Neuron (in vitro differentiated cells): ENCODE results near the gene TRAF1.

Experiments used
- H2AFZ ChIP-seq: one replicate; pipeline ENCODE4 v1.6.1; 2013; ENCODE audit warnings: low read depth, mild to moderate bottlenecking, inconsistent platforms, low read length, moderate library complexity
- H3K27me3 ChIP-seq: one replicate; pipeline ENCODE4 v1.6.1; 2013; ENCODE audit warnings: low read length; ENCODE audit not compliant: insufficient read depth
- H3K36me3 ChIP-seq: one replicate; pipeline ENCODE4 v1.6.1; 2013; ENCODE audit warnings: low read length; ENCODE audit not compliant: insufficient read depth
- H3K4me1 ChIP-seq: one replicate; pipeline ENCODE4 v1.6.1; 2013; ENCODE audit warnings: low read length; ENCODE audit not compliant: insufficient read depth
- H3K4me3 ChIP-seq: 2 replicates; pipeline ENCODE4 v1.5.1; 2013; ENCODE audit warnings: mild to moderate bottlenecking, low read length, moderate library complexity
- H3K9me3 ChIP-seq: one replicate; pipeline ENCODE4 v1.6.1; 2013; ENCODE audit warnings: low read length

TRAF1 gene

GRCh38 chr9:120877276-120878034 lies 49.1 kb downstream of the TRAF1 start:
- Histone ChIP-seq H2AFZ (peak overlapping the region; percentile 39), H3K9me3 (no peaks in the 10 kb centered on the region), H3K27me3 (no peaks in the 10 kb centered on the region), H3K4me1 (peaks cover 10% of the 10 kb centered on the region), H3K4me3 (peak overlapping the region; percentile 48), H3K36me3 (peaks cover 20% of the 10 kb centered on the region)

GRCh38 chr9:120876842-120877240 lies 49.8 kb downstream of the TRAF1 start, which contains the start of gene PHF19:
Gene PHF19 (minus strand): TSS chr9:120877188. CDS start chr9:120874741, 2,447 bp downstream.
- peaks cover 10% of the 10 kb centered on the region for H3K4me1 ChIP-seq
- no peaks in the 10 kb centered on the region for H3K27me3 ChIP-seq
- H3K36me3 ChIP-seq, result peaks cover 24% of the 10 kb centered on the region
- H3K9me3 ChIP-seq, result no peaks in the 10 kb centered on the region
- H3K4me3 ChIP-seq, result peak within 1 kb of the TSS; percentile 69
- peak within 1 kb of the TSS; percentile 97 for H2AFZ ChIP-seq

GRCh38 chr9:120875954-120876841 lies 50.4 kb downstream of the TRAF1 start:
- peaks cover 10% of the 10 kb centered on the region for H3K4me1 ChIP-seq
- peaks cover 24% of the 10 kb centered on the region for H3K36me3 ChIP-seq

GRCh38 chr9:120875643-120875953 lies 51.0 kb downstream of the TRAF1 start:
- no peaks in the 10 kb centered on the region for H3K27me3 ChIP-seq
- peak overlapping the region; percentile 97 for H2AFZ ChIP-seq
- peaks cover 10% of the 10 kb centered on the region for H3K4me1 ChIP-seq
- no peaks in the 10 kb centered on the region for H3K9me3 ChIP-seq
- H3K36me3 ChIP-seq, result peaks cover 26% of the 10 kb centered on the region
- peak overlapping the region; percentile 69 for H3K4me3 ChIP-seq

More at GRCh38 chr9:120875954-120876841, 50.4 kb downstream of the TRAF1 start:
- Histone ChIP-seq H3K9me3 (no peaks in the 10 kb centered on the region), H3K4me3 (peak overlapping the region; percentile 69), H2AFZ (peak overlapping the region; percentile 97), H3K27me3 (no peaks in the 10 kb centered on the region)

- peaks cover 30% of the 10 kb centered on the region for H3K36me3 ChIP-seq
- no peak overlapping the region for H3K4me3 ChIP-seq
- H2AFZ ChIP-seq, result no peak overlapping the region
- H3K4me1 ChIP-seq, result peaks cover 10% of the 10 kb centered on the region
- no peaks in the 10 kb centered on the region for H3K9me3 ChIP-seq
- no peaks in the 10 kb centered on the region for H3K27me3 ChIP-seq
Measured at GRCh38 chr9:120875195-120875565, 51.4 kb downstream of the TRAF1 start.

- H3K27me3 ChIP-seq, result no peaks in the 10 kb centered on the region
Measured at GRCh38 chr9:120874226-120875194, 52.1 kb downstream of the TRAF1 start.

GRCh38 chr9:120873512-120873911 lies 53.1 kb downstream of the TRAF1 start:
- Histone ChIP-seq H3K4me3 (no peak overlapping the region), H3K4me1 (peaks cover 10% of the 10 kb centered on the region), H3K36me3 (peaks cover 39% of the 10 kb centered on the region), H2AFZ (no peak overlapping the region), H3K9me3 (peaks cover 3% of the 10 kb centered on the region), H3K27me3 (no peaks in the 10 kb centered on the region)

More at GRCh38 chr9:120874226-120875194, 52.1 kb downstream of the TRAF1 start:
- peaks cover 36% of the 10 kb centered on the region for H3K36me3 ChIP-seq
- no peak overlapping the region for H3K4me3 ChIP-seq
- H3K4me1 ChIP-seq, result peaks cover 10% of the 10 kb centered on the region
- H3K9me3 ChIP-seq, result peaks cover 3% of the 10 kb centered on the region
- H2AFZ ChIP-seq, result no peak overlapping the region

- peaks cover 10% of the 10 kb centered on the region for H3K4me1 ChIP-seq
- H2AFZ ChIP-seq, result no peak overlapping the region
- peaks cover 39% of the 10 kb centered on the region for H3K36me3 ChIP-seq
- no peaks in the 10 kb centered on the region for H3K27me3 ChIP-seq
- H3K9me3 ChIP-seq, result peaks cover 3% of the 10 kb centered on the region
- H3K4me3 ChIP-seq, result no peak overlapping the region
Measured at GRCh38 chr9:120872791-120873502, 53.6 kb downstream of the TRAF1 start.

- no peaks in the 10 kb centered on the region for H3K4me1 ChIP-seq
- peaks cover 3% of the 10 kb centered on the region for H3K9me3 ChIP-seq
- H2AFZ ChIP-seq, result no peak overlapping the region
- no peaks in the 10 kb centered on the region for H3K27me3 ChIP-seq
- no peak overlapping the region for H3K4me3 ChIP-seq
- H3K36me3 ChIP-seq, result peaks cover 61% of the 10 kb centered on the region
Measured at GRCh38 chr9:120870206-120870605, 56.4 kb downstream of the TRAF1 start.

GRCh38 chr9:120869726-120870125 lies 56.9 kb downstream of the TRAF1 start:
- no peaks in the 10 kb centered on the region for H3K27me3 ChIP-seq
- H3K4me1 ChIP-seq, result no peaks in the 10 kb centered on the region
- H2AFZ ChIP-seq, result no peak overlapping the region
- H3K9me3 ChIP-seq, result peaks cover 3% of the 10 kb centered on the region
- peaks cover 62% of the 10 kb centered on the region for H3K36me3 ChIP-seq
- no peak overlapping the region for H3K4me3 ChIP-seq

- no peaks in the 10 kb centered on the region for H3K27me3 ChIP-seq
- H3K4me3 ChIP-seq, result no peak overlapping the region
- H3K4me1 ChIP-seq, result no peaks in the 10 kb centered on the region
- H3K36me3 ChIP-seq, result peaks cover 58% of the 10 kb centered on the region
- peaks cover 3% of the 10 kb centered on the region for H3K9me3 ChIP-seq
- no peak overlapping the region for H2AFZ ChIP-seq
Measured at GRCh38 chr9:120869360-120869687, 57.3 kb downstream of the TRAF1 start.

GRCh38 chr9:120868676-120869359 lies 57.8 kb downstream of the TRAF1 start:
- H3K9me3 ChIP-seq, result peaks cover 3% of the 10 kb centered on the region
- H3K4me3 ChIP-seq, result no peak overlapping the region
- no peak overlapping the region for H2AFZ ChIP-seq
- H3K4me1 ChIP-seq, result no peaks in the 10 kb centered on the region
- no peaks in the 10 kb centered on the region for H3K27me3 ChIP-seq
- peaks cover 54% of the 10 kb centered on the region for H3K36me3 ChIP-seq
